ENCODE data around the gene ESRP2. TPM values are rescaled to one million over a fixed set of nuclear protein-coding genes. Genes with fewer than 3 reads are reported as not detected.

Gene ESRP2
- total RNA-seq, 1 donor from 2014 or later = 1.6 TPM

- no peak for DNase-seq (ENCODE audit: low read depth in 2 of 2)
Observed at GRCh38 chr16:68242085-68242484, 6.2 kb upstream of the ESRP2 start.

GRCh38 chr16:68238029-68238345 lies 2.1 kb upstream of the ESRP2 start:
- DNase-seq (ENCODE audit: low read depth in 2 of 2) = no peak

GRCh38 chr16:68237243-68238028 lies 1.5 kb upstream of the ESRP2 start:
- DNase-seq (ENCODE audit: low read depth in 2 of 2) = peak; percentile 97 to 98

- DNase-seq (ENCODE audit: low read depth in 2 of 2) = peak in 1 of 2 donors; percentile 47
Observed at GRCh38 chr16:68236826-68237242, 907 bp upstream of the ESRP2 start.

GRCh38 chr16:68236137-68236825 lies 354 bp upstream of the ESRP2 start:
- DNase-seq (ENCODE audit: low read depth in 2 of 2) = peak in 1 of 2 donors; percentile 48

GRCh38 chr16:68235108-68235886 lies 630 bp downstream of the ESRP2 start:
- no peak for DNase-seq (ENCODE audit: low read depth in 2 of 2)

- DNase-seq (ENCODE audit: low read depth in 2 of 2) = no peak
Observed at GRCh38 chr16:68234188-68235107, 1.5 kb downstream of the ESRP2 start.

GRCh38 chr16:68233835-68234187 lies 2.1 kb downstream of the ESRP2 start:
- DNase-seq (ENCODE audit: low read depth in 2 of 2) = no peak

GRCh38 chr16:68233085-68233834 lies 2.7 kb downstream of the ESRP2 start:
- DNase-seq (ENCODE audit: low read depth in 2 of 2) = no peak

- no peak for DNase-seq (ENCODE audit: low read depth in 2 of 2)
Observed at GRCh38 chr16:68232335-68232734, 3.6 kb downstream of the ESRP2 start.

- DNase-seq (ENCODE audit: low read depth in 2 of 2) = no peak
Observed at GRCh38 chr16:68231384-68232136, 4.4 kb downstream of the ESRP2 start.

GRCh38 chr16:68230956-68231355 lies 5.0 kb downstream of the ESRP2 start:
- no peak for DNase-seq (ENCODE audit: low read depth in 2 of 2)

GRCh38 chr16:68230176-68230571 lies 5.8 kb downstream of the ESRP2 start:
- no peak for DNase-seq (ENCODE audit: low read depth in 2 of 2)

- DNase-seq (ENCODE audit: low read depth in 2 of 2) = peak; percentile 60 to 71
Observed at GRCh38 chr16:68229431-68230175, 6.3 kb downstream of the ESRP2 start.

- no peak for DNase-seq (ENCODE audit: low read depth in 2 of 2)
Observed at GRCh38 chr16:68228652-68229051, 7.3 kb downstream of the ESRP2 start.

GRCh38 chr16:68227850-68228553 lies 7.9 kb downstream of the ESRP2 start:
- peak in 1 of 2 donors; percentile 38 for DNase-seq (ENCODE audit: low read depth in 2 of 2)

- peak in 1 of 2 donors; percentile 51 for DNase-seq (ENCODE audit: low read depth in 2 of 2)
Observed at GRCh38 chr16:68227183-68227793, 8.6 kb downstream of the ESRP2 start.

- DNase-seq (ENCODE audit: low read depth in 2 of 2) = no peak
Observed at GRCh38 chr16:68226116-68226515, 9.8 kb downstream of the ESRP2 start.

Measured in lung microvascular endothelial cell (primary cell).